ENCODE data around the gene CSGALNACT2. TPM values are rescaled to one million over a fixed set of nuclear protein-coding genes. Genes with fewer than 3 reads are reported as not detected.

The CSGALNACT2 gene
- total and polyA plus RNA-seq, 2 of the 13 experiments (the other 11 are each of a cell fraction or from before 2014, with no cell fraction given) = 3.3 to 7.1 TPM

DNA sequence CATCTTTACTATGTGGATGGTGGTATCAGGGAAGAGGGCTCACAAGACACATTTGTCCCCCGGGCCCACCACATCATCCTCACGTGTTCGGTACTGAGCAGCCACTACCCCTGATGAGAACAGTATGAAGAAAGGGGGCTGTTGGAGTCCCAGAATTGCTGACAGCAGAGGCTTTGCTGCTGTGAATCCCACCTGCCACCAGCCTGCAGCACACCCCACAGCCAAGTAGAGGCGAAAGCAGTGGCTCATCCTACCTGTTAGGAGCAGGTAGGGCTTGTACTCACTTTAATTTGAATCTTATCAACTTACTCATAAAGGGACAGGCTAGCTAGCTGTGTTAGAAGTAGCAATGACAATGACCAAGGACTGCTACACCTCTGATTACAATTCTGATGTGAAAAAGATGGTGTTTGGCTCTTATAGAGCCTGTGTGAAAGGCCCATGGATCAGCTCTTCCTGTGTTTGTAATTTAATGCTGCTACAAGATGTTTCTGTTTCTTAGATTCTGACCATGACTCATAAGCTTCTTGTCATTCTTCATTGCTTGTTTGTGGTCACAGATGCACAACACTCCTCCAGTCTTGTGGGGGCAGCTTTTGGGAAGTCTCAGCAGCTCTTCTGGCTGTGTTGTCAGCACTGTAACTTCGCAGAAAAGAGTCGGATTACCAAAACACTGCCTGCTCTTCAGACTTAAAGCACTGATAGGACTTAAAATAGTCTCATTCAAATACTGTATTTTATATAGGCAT is 9.1 kb upstream of the CSGALNACT2 start:
- intact Hi-C loops (cut with micrococcal nuclease; ENCODE audit: unreplicated experiment) (no loop called here), in situ Hi-C loops (cut with HindIII; ENCODE audit: extremely low pct_ligation_motif_present, low pct_unique_long_range_greater_than_20kb) (no loop called here)
- H3K4me1 ChIP-seq (ENCODE audit: insufficient read depth, low read length) = no peaks in the 10 kb centered on the region
- DNase-seq (ENCODE audit: low spot score) (no peak), ATAC-seq (no peak), FAIRE-seq (no peak)
- H2AFZ ChIP-seq (ENCODE audit: low read length) = no peak overlapping the region
- no peak overlapping the region for H3K4me3 ChIP-seq (replicated peaks in 1 of 3; ENCODE audit: insufficient read depth in 1 of 3, low read depth in 2 of 3, low read length in 3 of 3)
- 1% methylated on average over 4 of the region's 6 CpGs for WGBS (ENCODE audit: low lambda C conversion rate)
- H3K36me3 ChIP-seq (replicated peaks in 1 of 2; ENCODE audit: control insufficient read depth in 1 of 2, insufficient read depth in 2 of 2, low read length in 2 of 2) = no peaks in the 10 kb centered on the region
- H3K9ac ChIP-seq (ENCODE audit: insufficient read depth, low read depth, low read length) = no peak overlapping the region
- H3K79me2 ChIP-seq (ENCODE audit: insufficient read depth, low read length) = no peaks in the 10 kb centered on the region
- TF ChIP-seq SP1 (IDR thresholded peaks at IDR 0.05) (no peak), SP1 (CRISPR knock-in tag; IDR thresholded peaks at IDR 0.05) (no peak)
- H4K20me1 ChIP-seq (ENCODE audit: insufficient read depth, low read length) = no peaks in the 10 kb centered on the region
- peaks cover 9 to 66% of the 10 kb centered on the region in 2 experiments for H3K27me3 ChIP-seq (ENCODE audit: control insufficient read depth in 1 of 2, insufficient read depth in 2 of 2, low read length in 2 of 2)
- no peaks in the 10 kb centered on the region for H3K9me3 ChIP-seq (ENCODE audit: low read length)
- ChIA-PET CTCF (ENCODE audit: low intra/inter-chr PET ratio, low total read pairs) (no interaction called here), POLR2A (no interaction called here)
- no peak overlapping the region for H3K4me2 ChIP-seq (ENCODE audit: low read depth, low read length)
- no TSS peak for BruUV-seq (replicated peaks)
- H3K27ac ChIP-seq (ENCODE audit: extremely low read length, insufficient read depth, low read length) = no peak overlapping the region

DNA sequence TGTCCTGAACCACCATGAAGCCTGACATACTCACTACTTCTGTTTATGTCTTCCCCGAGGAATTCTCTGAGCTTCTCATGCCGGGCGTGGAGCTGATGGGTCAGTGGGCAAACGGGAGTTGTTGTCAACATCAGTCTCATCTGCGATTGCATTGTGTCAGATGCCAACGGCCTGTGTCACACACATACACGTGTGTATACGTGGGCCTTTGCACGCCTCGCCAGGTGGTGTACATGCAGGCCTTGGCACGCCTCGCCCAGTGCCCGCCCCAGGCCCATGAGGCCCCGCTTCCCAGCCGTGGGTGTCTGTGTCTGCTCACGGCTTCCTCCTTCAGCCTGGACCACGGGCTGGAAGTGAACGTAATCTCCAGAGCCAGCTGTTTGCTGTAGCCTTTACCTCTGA is 7.5 kb upstream of the CSGALNACT2 start:
- Histone ChIP-seq H3K79me2 (ENCODE audit: insufficient read depth, low read length) (no peaks in the 10 kb centered on the region), H2AFZ (ENCODE audit: low read length) (no peak overlapping the region), H3K27ac (ENCODE audit: extremely low read length, insufficient read depth, low read length) (no peak overlapping the region), H3K9ac (ENCODE audit: insufficient read depth, low read depth, low read length) (no peak overlapping the region), H3K36me3 (replicated peaks in 1 of 2; ENCODE audit: control insufficient read depth in 1 of 2, insufficient read depth in 2 of 2, low read length in 2 of 2) (no peaks in the 10 kb centered on the region), H4K20me1 (ENCODE audit: insufficient read depth, low read length) (no peaks in the 10 kb centered on the region), H3K4me3 (replicated peaks in 1 of 3; ENCODE audit: insufficient read depth in 1 of 3, low read depth in 2 of 3, low read length in 3 of 3) (no peak overlapping the region), H3K9me3 (ENCODE audit: low read length) (no peaks in the 10 kb centered on the region), H3K4me1 (ENCODE audit: insufficient read depth, low read length) (no peaks in the 10 kb centered on the region), H3K27me3 (ENCODE audit: control insufficient read depth in 1 of 2, insufficient read depth in 2 of 2, low read length in 2 of 2) (peaks cover 4 to 50% of the 10 kb centered on the region in 2 experiments), H3K4me2 (ENCODE audit: low read depth, low read length) (no peak overlapping the region)
- no TSS peak for BruUV-seq (replicated peaks)
- WGBS (ENCODE audit: low lambda C conversion rate) = 7% methylated on average over 4 of the region's 18 CpGs
- no peak for DNase-seq (ENCODE audit: low spot score)
- ATAC-seq = no peak
- FAIRE-seq = no peak
- CTCF ChIA-PET (ENCODE audit: low intra/inter-chr PET ratio, low total read pairs) = no interaction called here
- intact Hi-C loops (cut with micrococcal nuclease; ENCODE audit: unreplicated experiment) = no loop called here
- in situ Hi-C loops (cut with HindIII; ENCODE audit: extremely low pct_ligation_motif_present, low pct_unique_long_range_greater_than_20kb) = no loop called here
- POLR2A ChIA-PET = no interaction called here
- TF ChIP-seq RFXANK (CRISPR knock-in tag; IDR thresholded peaks at IDR 0.05) = no peak
- TF ChIP-seq ZNF205 (CRISPR knock-in tag; IDR thresholded peaks at IDR 0.05) = no peak
- no peak for TF ChIP-seq KMT2A (CRISPR knock-in tag; IDR thresholded peaks at IDR 0.05)
- TF ChIP-seq ZFP90 (CRISPR knock-in tag; IDR thresholded peaks at IDR 0.05; ENCODE audit: borderline replicate concordance) = no peak
- TF ChIP-seq CBFB (CRISPR knock-in tag; IDR thresholded peaks at IDR 0.05) = no peak
- no peak for TF ChIP-seq PHB2 (IDR thresholded peaks at IDR 0.05; ENCODE audit: partially characterized antibody)
- TF ChIP-seq RORA (CRISPR knock-in tag; IDR thresholded peaks at IDR 0.05) = no peak
- no peak for TF ChIP-seq HDAC6 (IDR thresholded peaks at IDR 0.05; ENCODE audit: low read depth, low read length)
- TF ChIP-seq RARA (CRISPR knock-in tag; IDR thresholded peaks at IDR 0.05) = no peak
- TF ChIP-seq ZNF24 (IDR thresholded peaks at IDR 0.05) = no peak
- TF ChIP-seq FOXJ3 (CRISPR knock-in tag; IDR thresholded peaks at IDR 0.05; ENCODE audit: borderline replicate concordance) = no peak
- no peak for TF ChIP-seq MTF2 (CRISPR knock-in tag; IDR thresholded peaks at IDR 0.05; ENCODE audit: borderline replicate concordance)
- TF ChIP-seq GATAD1 (CRISPR knock-in tag; IDR thresholded peaks at IDR 0.05) = no peak
- no peak for TF ChIP-seq ZNF607 (CRISPR knock-in tag; IDR thresholded peaks at IDR 0.05; ENCODE audit: borderline replicate concordance)
- TF ChIP-seq, protein P1, sequence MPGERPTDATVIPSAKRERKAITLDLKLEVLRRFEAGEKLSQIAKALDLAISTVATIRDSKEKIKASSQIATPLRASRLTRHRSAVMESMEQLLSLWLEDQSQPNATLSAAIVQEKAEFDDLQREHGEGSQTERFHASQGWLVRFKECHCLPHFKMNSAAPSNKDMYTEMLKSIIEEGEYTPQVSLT (CRISPR knock-in tag; IDR thresholded peaks at IDR 0.05; ENCODE audit: borderline replicate concordance, low read depth) = no peak
- no peak for TF ChIP-seq HOXA5 (CRISPR knock-in tag; IDR thresholded peaks at IDR 0.05)

Measured in HepG2 (cell line).